ENCODE results near the gene PAX5. TPM values are rescaled to one million over a fixed set of nuclear protein-coding genes. Genes with fewer than 3 reads are reported as not detected.

PAX5 gene
- total RNA-seq, 1 experiment from 2014 or later: 0.39 TPM

DNA sequence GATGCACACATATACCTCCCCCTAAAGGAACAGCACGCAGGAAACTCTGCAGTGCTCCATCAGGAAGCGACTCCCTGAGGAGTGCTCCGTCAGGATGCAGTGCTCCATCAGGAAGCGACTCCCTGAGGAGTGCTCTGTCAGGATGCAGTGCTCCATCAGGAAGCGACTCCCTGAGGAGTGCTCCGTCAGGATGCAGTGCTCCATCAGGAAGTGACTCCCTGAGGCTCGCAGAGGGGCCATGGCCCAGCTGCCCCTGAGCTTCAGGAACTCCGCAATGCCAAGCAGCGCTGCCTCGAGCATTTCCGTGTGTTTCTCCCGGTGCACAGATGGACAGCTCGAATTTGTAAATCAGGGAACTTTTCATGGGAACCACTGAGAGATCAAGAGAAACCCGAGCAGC is 88.1 kb downstream of the PAX5 start:
- H3K79me2 ChIP-seq (ENCODE audit: insufficient read depth, low read length): no peaks in the 10 kb centered on the region
- no peak overlapping the region for H2AFZ ChIP-seq (ENCODE audit: low read length)
- no peak overlapping the region for H3T11ph ChIP-seq (ENCODE audit: low read length)
- no peaks in the 10 kb centered on the region for H3K23me2 ChIP-seq (ENCODE audit: insufficient read length, low read depth, low read length, poor library complexity, severe bottlenecking)
- H3K4me2 ChIP-seq (ENCODE audit: insufficient read depth, insufficient read length, low read length): no peak overlapping the region
- H3K56ac ChIP-seq (ENCODE audit: insufficient read length, low read depth, low read length): no peak overlapping the region
- WGBS (ENCODE audit: extremely low coverage, insufficient read length, low lambda C conversion rate): no CpG with 5 or more reads among the region's 14 CpGs
- H3K36me3 Mint-ChIP-seq (ENCODE audit: insufficient read depth in 1 of 3, low read depth in 3 of 3): no peaks in the 10 kb centered on the region
- DNase-seq: no peak
- H3K27ac Mint-ChIP-seq: no peak overlapping the region
- H3K4me3 Mint-ChIP-seq: no peak overlapping the region
- H3K27ac ChIP-seq (ENCODE audit: insufficient read length, low read depth, low read length): no peak overlapping the region
- H4K91ac ChIP-seq (ENCODE audit: insufficient read length, low read depth, low read length): no peak overlapping the region
- no peak overlapping the region for H2BK5ac ChIP-seq (ENCODE audit: insufficient read length, low read length)
- H2BK20ac ChIP-seq (ENCODE audit: low read depth, low read length, poor library complexity, severe bottlenecking): no peak overlapping the region
- H2BK12ac ChIP-seq (ENCODE audit: insufficient read length, low read depth, low read length): no peak overlapping the region
- no peak overlapping the region for H3K23ac ChIP-seq (ENCODE audit: insufficient read length, low read depth, low read length)
- H3K4ac ChIP-seq (ENCODE audit: low read depth, low read length): no peak overlapping the region
- no peak overlapping the region for H4K8ac ChIP-seq (replicated peaks; ENCODE audit: insufficient read length, low read depth, low read length)
- peaks cover 3% of the 10 kb centered on the region; the same call in 1 of the 2 replicates for H3K4me1 ChIP-seq (ENCODE audit: insufficient read depth, low read length)
- no peaks in the 10 kb centered on the region for H3K9me3 Mint-ChIP-seq
- TF ChIP-seq, protein P1, sequence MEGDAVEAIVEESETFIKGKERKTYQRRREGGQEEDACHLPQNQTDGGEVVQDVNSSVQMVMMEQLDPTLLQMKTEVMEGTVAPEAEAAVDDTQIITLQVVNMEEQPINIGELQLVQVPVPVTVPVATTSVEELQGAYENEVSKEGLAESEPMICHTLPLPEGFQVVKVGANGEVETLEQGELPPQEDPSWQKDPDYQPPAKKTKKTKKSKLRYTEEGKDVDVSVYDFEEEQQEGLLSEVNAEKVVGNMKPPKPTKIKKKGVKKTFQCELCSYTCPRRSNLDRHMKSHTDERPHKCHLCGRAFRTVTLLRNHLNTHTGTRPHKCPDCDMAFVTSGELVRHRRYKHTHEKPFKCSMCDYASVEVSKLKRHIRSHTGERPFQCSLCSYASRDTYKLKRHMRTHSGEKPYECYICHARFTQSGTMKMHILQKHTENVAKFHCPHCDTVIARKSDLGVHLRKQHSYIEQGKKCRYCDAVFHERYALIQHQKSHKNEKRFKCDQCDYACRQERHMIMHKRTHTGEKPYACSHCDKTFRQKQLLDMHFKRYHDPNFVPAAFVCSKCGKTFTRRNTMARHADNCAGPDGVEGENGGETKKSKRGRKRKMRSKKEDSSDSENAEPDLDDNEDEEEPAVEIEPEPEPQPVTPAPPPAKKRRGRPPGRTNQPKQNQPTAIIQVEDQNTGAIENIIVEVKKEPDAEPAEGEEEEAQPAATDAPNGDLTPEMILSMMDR (conservative IDR thresholded peaks at IDR 0.05): no peak
- peaks cover 4% of the 10 kb centered on the region; the same call in 1 of the 2 replicates for H3K27me3 Mint-ChIP-seq (ENCODE audit: low read depth)
- no peak overlapping the region for H2BK120ac ChIP-seq (ENCODE audit: low read depth, low read length, poor library complexity, severe bottlenecking)
- peaks cover 14 to 18% of the 10 kb centered on the region in 2 experiments for H3K4me1 Mint-ChIP-seq
- no peak overlapping the region for H4K5ac ChIP-seq (ENCODE audit: insufficient read length, low read depth, low read length)
- no peak overlapping the region for H3K9ac ChIP-seq (ENCODE audit: extremely low read depth, insufficient read length, low read length)
- H3K18ac ChIP-seq (ENCODE audit: insufficient read length, low read depth, low read length): no peak overlapping the region
- H2BK15ac ChIP-seq (ENCODE audit: low read depth, low read length): no peak overlapping the region
- no peak overlapping the region for H2AK5ac ChIP-seq (ENCODE audit: insufficient read length, low read length)
- H3K9me3 ChIP-seq (ENCODE audit: control insufficient read depth, low read depth, low read length): no peaks in the 10 kb centered on the region
- no peak overlapping the region for H3K14ac ChIP-seq (ENCODE audit: insufficient read depth, low read length)
- no peaks in the 10 kb centered on the region for H3K79me1 ChIP-seq (ENCODE audit: insufficient read depth, low read depth, low read length, poor library complexity, severe bottlenecking)
- no peaks in the 10 kb centered on the region for H4K20me1 ChIP-seq (ENCODE audit: control insufficient read depth, insufficient read depth, insufficient read length)
- no peaks in the 10 kb centered on the region for H3K27me3 ChIP-seq (ENCODE audit: insufficient read depth, low read length)
